ENCODE results near the gene RNASE13.
"Not testable (repeated sequence)": the region's sequence is repeated elsewhere in the genome, so short reads cannot be mapped to it uniquely, and the experiment has no call there.

RNASE13 gene

GRCh38 chr14:21019366-21019765, 15.2 kb downstream of the RNASE13 start:
- DNase-seq = no peak

DNA sequence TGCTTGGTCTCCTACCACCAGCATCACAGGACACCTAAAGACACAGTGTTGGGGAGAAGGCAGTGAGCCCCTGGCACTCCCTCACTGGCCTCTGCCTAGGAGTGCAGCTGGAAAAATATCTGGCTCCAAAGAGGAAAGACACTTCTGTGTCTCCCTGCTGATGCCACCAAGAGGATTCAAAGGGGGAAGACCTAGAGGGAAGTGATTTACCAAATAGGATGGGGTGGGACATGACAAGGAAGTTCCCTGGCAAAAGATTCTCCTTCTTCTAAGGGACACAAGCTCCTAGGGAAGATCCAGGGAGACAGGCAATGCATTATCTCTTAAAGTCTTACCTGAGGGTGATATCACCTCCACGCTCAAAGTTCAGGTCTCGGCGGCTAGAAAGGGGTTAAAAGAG, 15.8 kb downstream of the RNASE13 start:
- no peak for DNase-seq

- no peak for DNase-seq
Measured at GRCh38 chr14:21018286-21018685, 16.3 kb downstream of the RNASE13 start.

DNA sequence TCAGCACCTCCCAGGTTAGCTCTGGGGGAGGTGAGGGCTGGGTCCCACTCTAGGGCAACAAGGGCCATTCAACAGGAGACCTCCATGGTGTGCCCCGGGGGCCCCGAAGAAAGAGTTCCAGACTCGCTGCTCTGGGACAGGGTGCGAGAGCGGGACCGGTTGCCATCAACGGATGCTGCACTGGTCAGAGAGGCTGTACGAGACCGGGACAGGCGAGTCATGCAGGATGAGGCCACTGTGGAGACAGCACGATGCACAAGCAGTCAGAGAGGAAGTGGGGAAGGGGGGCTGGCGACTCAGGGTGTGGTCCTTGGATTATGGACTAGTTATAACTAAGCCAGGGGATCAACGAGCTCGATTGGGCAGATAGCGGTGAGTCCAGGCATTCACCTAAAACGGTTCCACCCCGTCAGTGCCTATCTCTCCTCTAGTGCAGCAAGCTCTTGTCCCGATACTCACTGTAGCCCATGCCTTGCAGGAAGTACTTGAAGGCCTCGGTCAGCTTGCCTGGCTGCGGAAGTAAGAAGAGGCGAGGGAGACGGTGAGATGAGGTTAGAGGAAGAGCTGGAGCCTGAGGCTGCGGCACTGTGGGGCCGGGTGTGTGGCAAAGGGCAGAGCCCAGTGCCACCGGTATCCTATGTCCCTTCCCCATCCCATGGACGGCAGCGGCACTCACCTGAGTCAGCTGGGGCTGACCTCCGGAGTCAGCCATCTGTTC, 16.9 kb downstream of the RNASE13 start:
- DNase-seq = no peak

GRCh38 chr14:21016413-21017190, 18.0 kb downstream of the RNASE13 start:
- no peak for DNase-seq

GRCh38 chr14:21015312-21015711, 19.3 kb downstream of the RNASE13 start:
- DNase-seq = no peak

DNA sequence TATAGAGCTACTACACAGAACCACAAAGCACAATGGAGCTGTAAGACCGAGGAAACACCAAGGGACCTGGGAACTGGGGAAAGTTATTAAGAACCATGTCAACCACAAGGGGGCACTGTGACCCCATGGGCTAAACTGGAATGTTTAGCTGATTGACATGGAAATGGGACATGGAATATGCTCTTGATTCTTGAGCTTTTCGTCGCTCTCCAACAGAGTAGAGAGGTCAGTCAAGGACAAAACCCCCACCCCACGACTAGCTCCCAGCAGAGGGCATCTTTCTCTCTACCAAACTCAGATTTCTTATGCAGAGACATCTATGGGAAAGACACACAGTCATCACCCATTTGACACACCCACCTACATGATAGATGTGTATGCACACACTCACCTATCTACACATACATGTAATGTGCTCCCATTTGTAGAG, 19.8 kb downstream of the RNASE13 start:
- peak; percentile 42 for DNase-seq

DNA sequence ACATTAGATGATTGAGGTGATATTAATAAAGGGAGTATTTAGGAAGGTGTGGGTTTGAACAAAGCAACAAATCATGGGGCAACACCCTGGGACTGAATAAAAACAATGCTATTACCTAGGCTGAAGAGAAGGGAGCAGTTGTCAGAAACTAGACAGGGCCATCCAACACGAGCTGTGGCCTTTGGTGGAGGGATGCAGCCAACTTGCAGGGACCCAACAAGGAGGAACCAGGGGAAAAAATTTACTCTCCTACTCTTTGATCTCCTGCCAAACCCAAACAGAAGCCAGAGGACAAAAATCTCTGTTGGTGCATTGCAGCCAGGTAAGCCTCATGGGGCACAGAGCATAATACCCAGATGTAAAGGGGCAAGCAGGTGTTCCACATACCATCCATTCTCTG, 23.5 kb downstream of the RNASE13 start:
- no peak for DNase-seq

DNA sequence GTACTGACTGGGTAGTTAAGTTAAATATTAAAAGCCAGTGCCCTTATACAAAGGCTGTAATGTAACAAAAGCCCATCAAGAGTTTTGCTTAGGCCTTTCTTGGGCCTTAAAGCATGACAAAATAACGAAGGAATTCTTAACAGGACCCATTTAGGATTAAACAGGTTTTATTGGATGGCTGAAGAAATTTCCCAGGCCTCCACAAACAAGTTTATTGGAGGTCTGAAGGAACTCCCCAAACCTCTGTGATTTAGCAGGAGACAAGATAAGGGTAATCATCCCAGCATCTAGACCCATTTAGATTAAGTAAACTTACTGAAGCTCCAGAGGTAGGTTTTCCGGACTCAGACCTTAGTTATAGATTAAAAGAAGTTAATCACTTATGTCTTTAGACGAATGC, 24.9 kb downstream of the RNASE13 start:
- not testable (repeated sequence) for DNase-seq

DNA sequence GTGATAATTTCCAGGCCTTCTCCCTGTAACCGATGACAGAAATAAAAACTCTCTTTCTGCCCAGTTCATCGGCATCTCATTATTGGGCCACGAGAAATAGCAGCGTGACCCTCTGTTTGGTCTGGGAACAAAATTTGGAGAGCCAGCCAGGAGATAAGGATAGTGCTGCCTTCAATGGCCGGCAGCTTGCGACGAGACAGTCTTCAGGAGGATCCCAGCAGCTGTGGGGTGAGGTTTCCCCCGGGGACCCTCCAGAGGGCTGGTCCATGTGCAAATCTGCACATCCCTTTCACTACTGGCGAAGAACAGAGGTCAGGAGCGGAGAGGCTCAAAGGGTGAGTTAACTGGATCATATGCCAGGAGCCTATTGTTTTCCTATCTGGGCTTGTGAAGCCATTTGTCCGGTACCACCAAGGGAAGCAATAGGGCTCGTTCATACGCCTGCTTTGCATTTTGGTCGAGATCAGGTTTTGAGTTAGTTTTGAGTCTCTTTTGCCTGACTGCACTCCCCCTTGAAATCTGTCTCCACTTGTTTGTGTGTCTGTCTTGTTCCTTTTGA, 30.7 kb downstream of the RNASE13 start:
- no peak for DNase-seq

- DNase-seq = no peak
Measured at GRCh38 chr14:21001218-21001617, 33.4 kb downstream of the RNASE13 start.

GRCh38 chr14:20999591-20999990, 35.0 kb downstream of the RNASE13 start:
- DNase-seq = no peak

DNA sequence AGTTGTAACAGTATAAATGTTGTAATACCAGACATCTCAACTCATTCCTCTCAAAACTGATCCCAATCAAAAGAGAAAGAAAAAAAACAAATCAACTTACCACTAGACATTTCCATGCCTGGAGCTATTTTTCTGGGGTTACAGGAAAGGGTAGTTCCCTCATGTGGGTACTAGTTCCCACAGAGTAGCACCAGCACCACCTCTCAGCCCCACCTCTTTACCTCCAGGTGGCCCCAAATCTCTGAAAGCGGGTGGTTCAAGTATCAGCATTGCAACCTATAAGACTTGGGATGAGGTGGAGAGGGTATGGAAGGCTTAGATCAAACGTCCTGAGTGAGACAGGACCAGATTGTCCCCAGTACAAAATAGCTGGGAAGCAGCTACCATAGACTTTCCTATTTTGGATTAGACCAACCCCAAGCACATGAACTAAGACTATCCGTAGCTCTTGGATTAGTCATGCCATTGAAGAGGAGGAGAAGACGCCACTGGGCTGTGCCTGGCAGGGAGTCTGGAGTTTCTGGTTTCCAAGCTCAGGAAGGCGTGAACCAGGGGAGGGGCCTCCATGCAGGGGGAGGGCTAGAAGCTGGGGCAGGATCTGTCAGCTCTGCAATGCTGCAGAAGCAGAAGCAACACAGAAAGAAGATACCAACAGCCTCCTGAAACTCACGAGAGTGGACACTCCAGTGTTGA, 35.8 kb downstream of the RNASE13 start, which contains the start of gene SLC39A2:
Gene SLC39A2, plus strand, starts transcription at position 620 of the 693 bp plus-strand sequence. CDS start 154 bp downstream, outside the sequence.
- no peak for DNase-seq

GRCh38 chr14:20998139-20998538, 36.5 kb downstream of the RNASE13 start:
- DNase-seq = no peak

GRCh38 chr14:20997564-20997963, 37.0 kb downstream of the RNASE13 start:
- no peak for DNase-seq

DNA sequence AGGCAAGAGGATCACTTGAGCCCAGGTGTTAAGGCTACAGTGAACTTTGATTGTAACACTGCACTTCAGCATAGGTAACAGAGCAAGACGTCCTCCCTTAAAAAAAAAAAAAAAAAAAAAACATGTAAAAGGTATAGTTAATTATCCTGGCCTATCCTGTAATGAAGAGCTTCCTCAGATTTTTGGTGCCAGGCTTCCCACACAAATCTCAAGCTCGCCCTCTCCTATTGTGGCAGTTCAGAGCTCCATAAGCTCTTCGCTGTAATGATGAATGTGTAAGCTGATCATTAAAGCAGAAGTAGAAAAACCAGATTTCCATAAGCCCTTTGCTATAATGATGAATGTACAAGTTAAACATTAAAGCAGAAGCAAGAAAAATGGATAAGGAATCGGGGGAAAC, 37.5 kb downstream of the RNASE13 start:
- no peak for DNase-seq

DNA sequence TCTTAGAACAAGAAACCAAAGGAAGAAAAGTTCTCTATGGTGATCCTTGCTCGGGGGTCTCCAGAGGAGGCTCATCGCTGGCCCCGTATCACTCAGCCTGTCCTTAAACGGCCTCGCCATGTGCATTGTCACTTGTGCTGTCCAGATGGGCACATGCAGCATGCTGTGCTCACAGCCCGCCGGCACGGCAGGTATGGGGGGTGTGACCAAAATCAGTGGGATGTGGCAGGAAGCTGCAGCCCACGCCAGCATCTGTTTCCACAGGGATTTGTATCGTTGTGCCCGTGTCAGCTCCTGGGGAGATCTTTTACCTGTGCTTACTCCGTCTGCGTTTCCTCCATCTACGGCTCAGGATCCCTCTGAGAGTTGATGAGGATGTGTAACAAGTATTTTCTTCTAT, 38.1 kb downstream of the RNASE13 start:
- DNase-seq = no peak

DNA sequence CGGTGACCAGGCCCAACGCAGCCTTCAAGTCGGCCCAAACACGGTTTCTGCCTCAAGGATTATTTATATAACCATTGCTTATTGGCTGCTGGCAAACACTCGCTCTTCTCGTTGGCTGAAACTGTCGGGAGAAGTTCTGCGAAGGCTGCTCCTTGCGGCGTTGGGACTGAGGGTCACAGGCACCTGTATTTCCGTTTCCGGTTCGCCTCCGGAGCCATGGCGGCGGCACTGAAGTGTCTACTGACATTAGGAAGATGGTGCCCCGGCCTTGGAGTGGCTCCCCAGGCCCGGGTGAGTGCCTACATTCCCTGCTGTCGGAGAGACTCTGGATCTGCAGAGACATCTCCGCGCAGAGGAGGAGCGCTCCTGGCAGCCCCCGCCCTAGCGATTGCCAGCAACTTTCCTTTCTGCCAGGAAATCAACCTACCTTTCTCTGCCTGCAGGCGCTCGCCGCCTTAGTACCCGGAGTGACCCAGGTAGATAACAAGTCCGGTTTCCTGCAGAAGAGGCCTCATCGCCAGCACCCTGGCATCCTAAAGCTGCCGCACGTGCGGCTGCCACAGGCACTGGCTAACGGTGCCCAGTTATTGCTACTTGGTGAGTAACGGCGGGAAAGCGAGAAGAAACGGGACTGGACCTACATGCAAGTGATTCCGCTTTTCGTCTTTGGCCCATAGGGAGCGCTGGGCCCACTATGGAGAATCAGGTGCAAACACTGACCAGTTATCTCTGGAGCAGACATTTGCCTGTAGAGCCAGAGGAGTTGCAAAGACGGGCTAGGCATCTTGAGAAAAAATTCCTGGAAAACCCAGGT, 44.6 kb downstream of the RNASE13 start, which contains the start of gene METTL17:
Gene METTL17, plus strand, starts transcription at position 194 of the 814 bp plus-strand sequence. Its CDS starts 23 bp downstream, at position 217.
- peak; percentile 67 for DNase-seq

DNA sequence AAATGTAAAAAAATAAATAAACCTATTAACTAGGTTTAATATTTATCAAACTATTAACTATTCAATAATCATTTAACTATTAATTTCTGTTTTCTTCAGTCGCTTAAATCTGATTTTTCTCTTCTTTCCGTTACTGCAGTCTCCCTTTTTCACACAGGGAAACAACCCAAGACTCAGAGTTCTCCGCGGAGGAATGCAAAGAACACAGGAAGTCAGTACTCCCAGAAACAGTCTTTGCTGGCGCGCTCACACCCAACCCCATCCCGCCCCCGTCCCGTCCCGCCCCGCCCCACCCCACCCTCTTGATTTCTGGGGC, 45.2 kb downstream of the RNASE13 start:
- DNase-seq = no peak

DNA sequence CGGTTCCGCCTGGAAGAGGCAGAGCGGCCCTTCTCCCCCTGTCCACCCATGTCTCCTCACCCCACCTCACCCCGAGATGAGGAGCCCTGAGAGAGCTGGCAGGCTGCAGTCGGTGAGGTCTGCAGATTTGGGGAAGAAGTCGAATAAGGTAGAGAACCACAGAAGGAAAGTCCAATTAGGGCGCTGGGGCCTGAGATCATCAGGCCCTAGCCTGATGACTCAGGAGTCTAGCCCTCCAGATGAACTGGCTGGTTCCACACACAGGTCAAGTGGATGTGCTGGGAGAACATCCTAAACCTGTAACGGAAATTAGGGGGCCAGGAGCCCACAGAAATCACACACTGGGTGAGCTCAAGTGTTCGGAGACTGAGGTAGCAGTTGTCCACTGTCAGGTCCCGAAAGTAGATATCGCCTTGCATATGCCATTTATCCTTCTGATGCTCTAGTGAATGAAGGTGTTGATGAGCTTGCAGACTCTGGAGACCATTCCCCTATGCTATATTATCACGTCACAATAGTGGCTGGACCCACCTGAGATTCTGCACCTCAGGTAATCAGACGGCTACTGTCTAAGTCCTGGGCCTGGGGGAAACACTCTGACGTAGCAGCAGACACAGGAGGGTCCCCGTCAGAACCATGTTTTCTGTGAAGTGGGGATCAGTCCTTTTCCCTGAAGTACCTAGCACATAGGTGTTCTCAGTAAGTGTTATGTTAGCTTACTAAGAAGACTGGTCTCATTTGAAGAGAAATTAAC, 45.7 kb downstream of the RNASE13 start:
- no peak for DNase-seq

- DNase-seq = no peak
Measured at GRCh38 chr14:20986811-20987210, 47.8 kb downstream of the RNASE13 start.

- not testable (repeated sequence) for DNase-seq
Measured at GRCh38 chr14:20985650-20986049, 49.0 kb downstream of the RNASE13 start.

Measured in NCI-H2081 treated with DMSO at 0.1 percent for 48 hours (cell line).